Astrocyte of the cerebellum (primary cell): ENCODE data around the gene MAPRE3.

Experiments used
- DNase-seq: peaks from one replicate; pipeline ENCODE4 v3.0.0-alpha.2; 2011; ENCODE audit warnings: low read depth
- H3K4me3 ChIP-seq: 2 replicates; pipeline ENCODE4 v1.5.1; 2011; ENCODE audit warnings: mild to moderate bottlenecking, low read depth, low read length, moderate library complexity
- in situ Hi-C: cut with HindIII; loops from 2 replicates; pipeline ENCODE4 v1.10.0; 2017; ENCODE audit warnings: low sequenced_read_pairs
- TF ChIP-seq, protein P1 (sequence below): IDR thresholded peaks from 2 replicates; pipeline ENCODE4 v1.5.1; 2012; ENCODE audit warnings: low read length, low read depth, moderate library complexity, mild to moderate bottlenecking; ENCODE audit errors: missing control alignments

The MAPRE3 gene

DNA sequence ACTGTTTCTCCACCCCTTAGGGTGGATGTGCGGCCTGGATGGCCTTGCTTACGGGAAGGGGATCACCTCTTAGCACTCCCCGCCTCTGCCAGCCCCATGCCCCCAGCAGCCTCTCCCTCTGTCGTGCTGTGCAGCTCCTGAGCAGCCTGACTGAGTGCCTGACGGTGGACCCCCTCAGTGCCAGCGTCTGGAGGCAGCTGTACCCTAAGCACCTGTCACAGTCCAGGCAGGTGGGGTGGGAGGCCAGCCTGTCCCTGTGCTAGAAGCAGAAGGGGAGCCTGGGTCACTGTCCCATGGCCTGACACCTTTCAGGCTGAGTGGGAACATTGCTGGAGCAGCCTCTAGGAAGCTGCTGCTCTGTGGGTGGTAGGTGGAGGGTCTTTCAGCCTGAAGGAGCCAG, 67.6 kb downstream of the MAPRE3 start:
- in situ Hi-C loops, result no loop called here
- no peak overlapping the region for H3K4me3 ChIP-seq
- TF ChIP-seq, protein P1, sequence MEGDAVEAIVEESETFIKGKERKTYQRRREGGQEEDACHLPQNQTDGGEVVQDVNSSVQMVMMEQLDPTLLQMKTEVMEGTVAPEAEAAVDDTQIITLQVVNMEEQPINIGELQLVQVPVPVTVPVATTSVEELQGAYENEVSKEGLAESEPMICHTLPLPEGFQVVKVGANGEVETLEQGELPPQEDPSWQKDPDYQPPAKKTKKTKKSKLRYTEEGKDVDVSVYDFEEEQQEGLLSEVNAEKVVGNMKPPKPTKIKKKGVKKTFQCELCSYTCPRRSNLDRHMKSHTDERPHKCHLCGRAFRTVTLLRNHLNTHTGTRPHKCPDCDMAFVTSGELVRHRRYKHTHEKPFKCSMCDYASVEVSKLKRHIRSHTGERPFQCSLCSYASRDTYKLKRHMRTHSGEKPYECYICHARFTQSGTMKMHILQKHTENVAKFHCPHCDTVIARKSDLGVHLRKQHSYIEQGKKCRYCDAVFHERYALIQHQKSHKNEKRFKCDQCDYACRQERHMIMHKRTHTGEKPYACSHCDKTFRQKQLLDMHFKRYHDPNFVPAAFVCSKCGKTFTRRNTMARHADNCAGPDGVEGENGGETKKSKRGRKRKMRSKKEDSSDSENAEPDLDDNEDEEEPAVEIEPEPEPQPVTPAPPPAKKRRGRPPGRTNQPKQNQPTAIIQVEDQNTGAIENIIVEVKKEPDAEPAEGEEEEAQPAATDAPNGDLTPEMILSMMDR, result no peak
- no peak for DNase-seq

GRCh38 chr2:27038631-27039339, 68.3 kb downstream of the MAPRE3 start:
- in situ Hi-C loops, result no loop called here
- no peak overlapping the region for H3K4me3 ChIP-seq
- TF ChIP-seq, protein P1, result no peak
- no peak for DNase-seq

DNA sequence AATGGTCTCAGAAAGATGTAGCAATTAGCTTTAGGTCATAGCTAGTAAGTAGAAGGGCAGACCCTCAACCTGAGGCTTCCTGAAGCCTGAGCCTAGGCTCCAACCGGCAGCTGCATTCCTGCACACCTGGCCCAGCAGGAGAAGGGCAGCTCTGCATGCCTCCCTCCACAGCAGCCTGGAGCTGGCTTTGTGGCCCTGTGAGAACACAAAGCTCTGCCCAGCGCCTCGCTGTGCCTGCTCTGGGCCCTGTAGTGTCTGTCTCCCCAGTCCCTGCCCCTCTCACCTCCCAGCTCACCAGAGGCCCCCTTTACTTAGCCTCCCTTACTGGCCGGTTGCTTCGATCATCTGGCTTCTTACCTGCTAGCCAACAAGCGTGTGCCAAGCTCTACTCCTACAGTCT, 69.0 kb downstream of the MAPRE3 start:
- in situ Hi-C loops, result no loop called here
- no peak for DNase-seq
- TF ChIP-seq, protein P1, result no peak
- no peak overlapping the region for H3K4me3 ChIP-seq

DNA sequence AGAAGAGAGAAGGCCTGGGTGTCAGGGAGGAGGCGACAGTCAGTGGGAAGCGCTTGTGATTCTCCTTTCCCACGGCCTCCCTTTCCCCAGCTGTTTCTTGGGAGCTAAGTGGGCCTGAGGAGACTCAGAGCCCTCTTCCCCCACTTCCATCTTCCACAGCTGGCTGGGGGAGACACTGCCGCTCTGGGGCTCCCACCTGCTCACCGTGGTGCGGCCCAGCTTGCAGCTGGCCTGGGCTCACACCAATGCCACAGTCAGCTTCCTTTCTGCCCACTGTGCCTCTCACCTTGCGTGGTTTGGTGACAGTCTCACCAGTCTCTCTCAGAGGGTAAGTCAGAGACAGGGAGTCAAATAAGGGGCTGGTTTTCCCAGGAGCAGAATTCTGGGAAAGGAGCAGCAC, 69.4 kb downstream of the MAPRE3 start:
- H3K4me3 ChIP-seq, result no peak overlapping the region
- no peak for DNase-seq
- in situ Hi-C loops, result no loop called here
- TF ChIP-seq, protein P1, result no peak

- TF ChIP-seq, protein P1, result no peak
- H3K4me3 ChIP-seq, result no peak overlapping the region
- no peak for DNase-seq
- in situ Hi-C loops, result no loop called here
Observed at GRCh38 chr2:27040282-27040681, 69.8 kb downstream of the MAPRE3 start.

DNA sequence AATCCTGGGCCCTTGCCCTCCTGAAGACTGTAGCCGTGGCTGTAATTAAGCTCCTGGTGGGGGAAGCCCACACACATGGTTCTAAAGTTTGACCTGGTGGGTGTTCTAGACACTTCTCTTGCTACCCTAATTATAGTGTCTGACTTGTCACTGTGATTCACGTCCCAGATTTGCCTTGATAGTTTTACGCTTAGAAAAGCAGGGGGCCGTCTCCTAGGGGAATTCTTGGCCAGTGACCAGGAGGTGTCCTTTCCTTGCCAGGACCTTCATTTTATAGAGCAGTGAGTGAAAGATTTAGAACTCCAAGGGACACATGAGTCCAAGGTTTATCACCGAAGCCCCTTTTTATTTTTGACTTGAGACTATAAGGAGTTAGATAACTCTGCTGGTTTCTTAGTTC, 71.3 kb downstream of the MAPRE3 start:
- no peak for DNase-seq
- H3K4me3 ChIP-seq, result no peak overlapping the region
- in situ Hi-C loops, result no loop called here
- TF ChIP-seq, protein P1, result no peak
